Endometrial microvascular endothelial cells (primary cell): Measurements from ENCODE around the gene TBX3. TPM values are rescaled to one million over a fixed set of nuclear protein-coding genes. Genes with fewer than 3 reads are reported as not detected.

ENCODE experiments used
- in situ Hi-C: cut with HindIII; loops from 2 replicates; pipeline ENCODE4 v1.10.0; 2017; ENCODE audit warnings: low sequenced_read_pairs, low pct_unique_long_range_greater_than_20kb; ENCODE audit errors: inconsistent ontology term
- total RNA-seq: library from RNA; depleted of rRNA; stranded (reverse); fragments of >200 nt; gene quantifications from one replicate; pipeline ENCODE4 v1.2.3, GENCODE V29; 2015; ENCODE audit errors: inconsistent ontology term

The TBX3 gene
- total RNA-seq, 1 donor from 2014 or later = 14.8 TPM

GRCh38 chr12:114656906-114657596, 26.9 kb downstream of the TBX3 start:
- in situ Hi-C loops = no loop called here

- in situ Hi-C loops = no loop called here
Observed at GRCh38 chr12:114655934-114656749, 27.8 kb downstream of the TBX3 start.

- in situ Hi-C loops = no loop called here
Observed at GRCh38 chr12:114649585-114649984, 34.4 kb downstream of the TBX3 start.

- in situ Hi-C loops = no loop called here
Observed at GRCh38 chr12:114648711-114649110, 35.3 kb downstream of the TBX3 start.

- in situ Hi-C loops = no loop called here
Observed at GRCh38 chr12:114638790-114639435, 45.1 kb downstream of the TBX3 start.

- in situ Hi-C loops = no loop called here
Observed at GRCh38 chr12:114636723-114637480, 47.1 kb downstream of the TBX3 start.

GRCh38 chr12:114631242-114631641, 52.7 kb downstream of the TBX3 start:
- in situ Hi-C loops = no loop called here

GRCh38 chr12:114628199-114628598, 55.8 kb downstream of the TBX3 start:
- in situ Hi-C loops = no loop called here

GRCh38 chr12:114627393-114627792, 56.6 kb downstream of the TBX3 start:
- in situ Hi-C loops = no loop called here

GRCh38 chr12:114625294-114625851, 58.6 kb downstream of the TBX3 start:
- in situ Hi-C loops = no loop called here

- in situ Hi-C loops = no loop called here
Observed at GRCh38 chr12:114623737-114624136, 60.2 kb downstream of the TBX3 start.
